ENCODE measurements around the gene CHCHD10. TPM values are rescaled to one million over a fixed set of nuclear protein-coding genes. Genes with fewer than 3 reads are reported as not detected.
A peak's percentile ranks its signal among the peaks of the same experiment; 100 is the strongest.

The CHCHD10 gene
- total and polyA plus RNA-seq, 9 donors: 36.7 to 78.7 (median 49.6) TPM

DNA sequence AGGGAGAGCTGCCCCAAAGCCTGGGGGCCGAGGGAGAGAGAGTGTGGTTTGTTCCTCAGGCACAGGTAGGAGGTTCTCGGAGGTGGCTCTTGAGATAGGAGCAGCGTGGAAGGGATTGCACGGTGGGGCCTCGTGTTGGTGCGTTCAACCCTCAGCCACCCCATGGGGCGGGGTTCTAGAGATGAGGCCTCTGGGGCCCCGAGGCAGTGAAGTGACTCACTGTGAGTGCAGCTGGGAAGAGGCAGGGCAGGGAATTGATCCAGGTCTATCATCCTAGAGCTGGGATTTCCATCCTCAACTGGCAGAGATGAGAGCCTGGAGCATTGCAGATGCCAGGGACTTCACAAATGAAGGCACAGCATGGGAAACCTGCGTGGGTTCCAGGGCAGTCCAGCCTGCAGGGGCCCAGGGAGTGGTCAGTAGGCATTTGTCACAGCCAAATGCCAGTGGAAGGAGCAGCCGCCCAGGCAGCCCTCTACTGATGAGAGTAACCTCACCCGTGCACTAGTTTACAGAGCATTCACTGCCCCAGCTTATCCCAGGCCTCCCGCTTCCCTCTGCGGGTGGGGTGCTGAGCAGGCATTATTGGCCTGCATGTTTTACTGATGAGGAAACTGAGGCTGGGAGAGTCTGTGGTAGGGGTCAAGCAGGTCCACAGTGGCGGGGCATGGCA is 13.9 kb upstream of the CHCHD10 start:
- Histone ChIP-seq H3K36me3 (ENCODE audit: control insufficient read depth, insufficient read depth, low read length) (peaks cover 7% of the 10 kb centered on the region), H3K4me3 (ENCODE audit: low read length) (no peak overlapping the region), H3K27me3 (ENCODE audit: control insufficient read depth, insufficient read depth, low read length) (no peaks in the 10 kb centered on the region), H3K27ac (ENCODE audit: low read length) (no peak overlapping the region), H3K9me3 (replicated peaks; ENCODE audit: control insufficient read depth, low read depth, low read length) (no peaks in the 10 kb centered on the region), H3K4me1 (ENCODE audit: control insufficient read depth, insufficient read depth, low read length) (peaks cover 36% of the 10 kb centered on the region)
- peak; percentile 66 for DNase-seq
- WGBS (ENCODE audit: insufficient coverage): 58% methylated on average over 12 of the region's 14 CpGs

DNA sequence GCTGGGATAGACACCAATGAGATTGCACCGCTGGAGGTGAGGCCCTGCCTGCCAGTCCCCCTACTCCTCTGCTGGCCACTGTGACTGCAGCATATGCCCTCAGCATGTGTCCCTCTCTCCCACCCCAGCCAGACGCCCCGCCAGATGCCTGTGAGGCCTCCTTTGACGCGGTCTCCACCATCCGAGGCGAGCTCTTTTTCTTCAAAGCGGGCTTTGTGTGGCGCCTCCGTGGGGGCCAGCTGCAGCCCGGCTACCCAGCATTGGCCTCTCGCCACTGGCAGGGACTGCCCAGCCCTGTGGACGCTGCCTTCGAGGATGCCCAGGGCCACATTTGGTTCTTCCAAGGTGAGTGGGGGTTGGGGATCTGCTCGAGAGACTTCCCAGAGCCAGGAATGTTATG is 13.3 kb upstream of the CHCHD10 start:
- DNase-seq: peak; percentile 46
- Histone ChIP-seq H3K4me3 (ENCODE audit: low read length) (no peak overlapping the region), H3K36me3 (ENCODE audit: control insufficient read depth, insufficient read depth, low read length) (peaks cover 7% of the 10 kb centered on the region), H3K27ac (ENCODE audit: low read length) (no peak overlapping the region), H3K9me3 (replicated peaks; ENCODE audit: control insufficient read depth, low read depth, low read length) (no peaks in the 10 kb centered on the region), H3K4me1 (ENCODE audit: control insufficient read depth, insufficient read depth, low read length) (peaks cover 34% of the 10 kb centered on the region), H3K27me3 (ENCODE audit: control insufficient read depth, insufficient read depth, low read length) (no peaks in the 10 kb centered on the region)
- 67% methylated on average over 12 of the region's 15 CpGs for WGBS (ENCODE audit: insufficient coverage)

DNA sequence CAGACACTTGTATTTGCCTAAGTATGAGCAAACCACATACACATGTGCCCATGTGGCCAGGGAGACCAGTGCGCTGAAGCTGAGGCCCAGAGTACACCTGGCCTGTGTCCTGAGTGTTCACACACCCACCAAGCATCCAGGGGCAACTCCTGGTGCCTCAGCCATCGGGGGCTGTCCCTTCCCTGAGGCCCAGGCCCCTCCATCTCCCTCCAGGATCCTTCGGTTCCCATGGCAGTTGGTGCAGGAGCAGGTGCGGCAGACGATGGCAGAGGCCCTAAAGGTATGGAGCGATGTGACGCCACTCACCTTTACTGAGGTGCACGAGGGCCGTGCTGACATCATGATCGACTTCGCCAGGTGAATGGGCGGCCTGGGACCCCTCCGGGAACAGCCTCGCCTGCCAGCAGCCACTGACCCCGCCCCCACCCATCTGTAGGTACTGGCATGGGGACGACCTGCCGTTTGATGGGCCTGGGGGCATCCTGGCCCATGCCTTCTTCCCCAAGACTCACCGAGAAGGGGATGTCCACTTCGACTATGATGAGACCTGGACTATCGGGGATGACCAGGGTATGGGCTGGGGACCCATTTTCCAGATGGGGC is 12.5 kb upstream of the CHCHD10 start:
- 88% methylated on average over 19 of the region's 20 CpGs for WGBS (ENCODE audit: insufficient coverage)
- H3K9me3 ChIP-seq (replicated peaks; ENCODE audit: control insufficient read depth, low read depth, low read length): no peaks in the 10 kb centered on the region
- DNase-seq: no peak
- no peaks in the 10 kb centered on the region for H3K27me3 ChIP-seq (ENCODE audit: control insufficient read depth, insufficient read depth, low read length)
- no peak overlapping the region for H3K27ac ChIP-seq (ENCODE audit: low read length)
- peaks cover 34% of the 10 kb centered on the region for H3K4me1 ChIP-seq (ENCODE audit: control insufficient read depth, insufficient read depth, low read length)
- H3K4me3 ChIP-seq (ENCODE audit: low read length): no peak overlapping the region
- H3K36me3 ChIP-seq (ENCODE audit: control insufficient read depth, insufficient read depth, low read length): peaks cover 7% of the 10 kb centered on the region

DNA sequence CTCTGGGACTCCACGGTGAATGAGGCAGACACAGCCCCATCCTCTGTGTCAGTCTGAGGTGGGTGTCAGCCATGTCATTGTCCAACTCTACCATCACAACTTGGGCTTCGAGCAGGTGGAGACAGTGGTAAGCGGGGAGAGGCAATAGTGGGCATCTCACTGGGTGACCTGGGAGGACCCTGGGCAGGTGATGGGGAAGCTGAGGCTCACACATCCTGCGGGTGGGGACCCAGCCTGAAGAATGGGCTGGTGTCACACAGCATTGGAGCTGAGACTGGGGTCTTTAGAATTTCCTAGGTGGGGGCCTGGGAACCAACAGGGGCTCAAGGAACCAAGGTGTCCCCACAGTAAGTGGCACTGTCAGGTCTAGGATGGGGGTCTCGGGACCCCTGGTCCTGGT is 12.0 kb upstream of the CHCHD10 start:
- DNase-seq: no peak
- Histone ChIP-seq H3K4me1 (ENCODE audit: control insufficient read depth, insufficient read depth, low read length) (peaks cover 39% of the 10 kb centered on the region), H3K36me3 (ENCODE audit: control insufficient read depth, insufficient read depth, low read length) (peaks cover 7% of the 10 kb centered on the region), H3K4me3 (ENCODE audit: low read length) (no peak overlapping the region), H3K27ac (ENCODE audit: low read length) (no peak overlapping the region), H3K27me3 (ENCODE audit: control insufficient read depth, insufficient read depth, low read length) (no peaks in the 10 kb centered on the region), H3K9me3 (replicated peaks; ENCODE audit: control insufficient read depth, low read depth, low read length) (no peaks in the 10 kb centered on the region)
- 95% methylated on average over 5 of the region's 5 CpGs for WGBS (ENCODE audit: insufficient coverage)

DNA sequence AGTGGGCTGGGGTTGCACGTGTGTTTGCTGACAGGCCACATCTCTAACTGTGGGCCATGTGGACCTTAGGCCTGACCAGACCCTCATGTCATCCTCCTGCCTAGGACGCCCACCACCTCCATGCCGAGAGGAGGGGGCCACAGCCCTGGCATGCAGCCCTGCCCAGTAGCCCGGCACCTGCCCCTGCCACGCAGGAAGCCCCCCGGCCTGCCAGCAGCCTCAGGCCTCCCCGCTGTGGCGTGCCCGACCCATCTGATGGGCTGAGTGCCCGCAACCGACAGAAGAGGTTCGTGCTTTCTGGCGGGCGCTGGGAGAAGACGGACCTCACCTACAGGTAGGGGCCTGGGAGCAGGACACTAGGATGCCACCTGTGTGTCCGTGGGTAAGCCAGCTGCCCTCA is 11.3 kb upstream of the CHCHD10 start:
- H3K36me3 ChIP-seq (ENCODE audit: control insufficient read depth, insufficient read depth, low read length): peaks cover 7% of the 10 kb centered on the region
- no peak for DNase-seq
- no peaks in the 10 kb centered on the region for H3K9me3 ChIP-seq (replicated peaks; ENCODE audit: control insufficient read depth, low read depth, low read length)
- 85% methylated on average over 16 of the region's 16 CpGs for whole genome bisulfite sequencing (ENCODE audit: insufficient coverage)
- no peak overlapping the region for H3K4me3 ChIP-seq (ENCODE audit: low read length)
- no peaks in the 10 kb centered on the region for H3K27me3 ChIP-seq (ENCODE audit: control insufficient read depth, insufficient read depth, low read length)
- peaks cover 45% of the 10 kb centered on the region for H3K4me1 ChIP-seq (ENCODE audit: control insufficient read depth, insufficient read depth, low read length)
- H3K27ac ChIP-seq (ENCODE audit: low read length): no peak overlapping the region

DNA sequence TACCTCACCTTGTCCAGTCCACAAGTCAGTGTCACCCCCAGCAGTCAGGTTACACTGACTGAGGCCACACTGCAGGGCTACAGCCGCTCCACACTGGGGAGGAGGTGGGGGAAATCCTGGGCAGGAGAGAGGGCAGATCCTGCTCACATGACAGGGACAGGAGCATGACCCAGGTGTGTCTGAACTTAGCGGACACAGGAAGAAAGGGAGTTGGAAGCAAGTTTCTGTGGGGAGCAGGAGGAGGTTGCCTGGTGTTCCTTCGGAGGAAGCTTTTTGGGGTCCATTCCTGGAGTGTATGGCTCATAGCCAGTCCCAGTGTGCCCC is 10.8 kb upstream of the CHCHD10 start:
- Histone ChIP-seq H3K27me3 (ENCODE audit: control insufficient read depth, insufficient read depth, low read length) (no peaks in the 10 kb centered on the region), H3K4me1 (ENCODE audit: control insufficient read depth, insufficient read depth, low read length) (peaks cover 50% of the 10 kb centered on the region), H3K4me3 (ENCODE audit: low read length) (no peak overlapping the region), H3K36me3 (ENCODE audit: control insufficient read depth, insufficient read depth, low read length) (peaks cover 6% of the 10 kb centered on the region), H3K9me3 (replicated peaks; ENCODE audit: control insufficient read depth, low read depth, low read length) (no peaks in the 10 kb centered on the region), H3K27ac (ENCODE audit: low read length) (no peak overlapping the region)
- no peak for DNase-seq
- WGBS (ENCODE audit: insufficient coverage): 74% methylated on average over 2 of the region's 3 CpGs

DNA sequence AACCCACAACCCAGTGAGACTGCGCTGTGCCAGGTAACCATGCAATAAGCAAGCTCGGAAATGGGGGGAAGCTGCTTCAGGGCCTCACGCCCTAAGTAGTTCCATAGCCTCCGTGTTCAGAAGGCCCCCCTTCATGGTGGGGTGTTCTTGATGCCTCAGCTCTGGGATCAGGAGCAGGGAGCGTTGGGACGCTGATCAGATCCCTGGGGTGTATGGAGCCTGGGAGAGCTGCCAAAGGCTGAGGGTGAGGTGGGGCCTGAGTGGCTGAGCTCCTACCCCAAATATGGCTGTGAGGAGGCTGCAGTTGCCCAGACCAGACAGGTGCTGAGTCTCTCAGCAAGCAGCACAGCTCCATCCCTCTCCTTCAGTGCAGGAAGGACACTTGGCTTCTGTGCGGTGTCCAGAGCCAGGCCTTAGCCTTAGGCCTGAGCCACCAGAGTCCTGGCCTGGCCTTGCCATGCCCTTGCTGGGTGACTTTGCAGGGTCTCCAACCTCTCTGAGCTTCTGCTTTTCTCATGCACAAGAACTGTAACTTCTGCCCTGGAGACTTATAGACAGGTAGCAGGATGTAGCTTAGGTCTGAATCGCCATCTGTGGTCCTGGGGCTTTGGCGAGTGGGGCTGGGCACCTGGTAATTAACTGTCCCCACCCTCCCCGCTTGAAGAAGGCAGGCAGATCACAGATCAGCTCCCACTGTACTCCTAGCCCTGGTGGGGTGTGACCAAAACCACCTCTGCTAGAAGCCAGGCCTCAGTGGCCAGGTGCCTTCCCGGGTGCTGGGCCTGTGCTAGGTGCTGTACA is 10.2 kb upstream of the CHCHD10 start:
- WGBS (ENCODE audit: insufficient coverage): 84% methylated on average over 7 of the region's 11 CpGs
- peaks cover 3% of the 10 kb centered on the region for H3K27me3 ChIP-seq (ENCODE audit: control insufficient read depth, insufficient read depth, low read length)
- H3K4me1 ChIP-seq (ENCODE audit: control insufficient read depth, insufficient read depth, low read length): peaks cover 56% of the 10 kb centered on the region
- H3K9me3 ChIP-seq (replicated peaks; ENCODE audit: control insufficient read depth, low read depth, low read length): no peaks in the 10 kb centered on the region
- no peak overlapping the region for H3K27ac ChIP-seq (ENCODE audit: low read length)
- no peak for DNase-seq
- peaks cover 2% of the 10 kb centered on the region for H3K36me3 ChIP-seq (ENCODE audit: control insufficient read depth, insufficient read depth, low read length)
- H3K4me3 ChIP-seq (ENCODE audit: low read length): no peak overlapping the region

DNA sequence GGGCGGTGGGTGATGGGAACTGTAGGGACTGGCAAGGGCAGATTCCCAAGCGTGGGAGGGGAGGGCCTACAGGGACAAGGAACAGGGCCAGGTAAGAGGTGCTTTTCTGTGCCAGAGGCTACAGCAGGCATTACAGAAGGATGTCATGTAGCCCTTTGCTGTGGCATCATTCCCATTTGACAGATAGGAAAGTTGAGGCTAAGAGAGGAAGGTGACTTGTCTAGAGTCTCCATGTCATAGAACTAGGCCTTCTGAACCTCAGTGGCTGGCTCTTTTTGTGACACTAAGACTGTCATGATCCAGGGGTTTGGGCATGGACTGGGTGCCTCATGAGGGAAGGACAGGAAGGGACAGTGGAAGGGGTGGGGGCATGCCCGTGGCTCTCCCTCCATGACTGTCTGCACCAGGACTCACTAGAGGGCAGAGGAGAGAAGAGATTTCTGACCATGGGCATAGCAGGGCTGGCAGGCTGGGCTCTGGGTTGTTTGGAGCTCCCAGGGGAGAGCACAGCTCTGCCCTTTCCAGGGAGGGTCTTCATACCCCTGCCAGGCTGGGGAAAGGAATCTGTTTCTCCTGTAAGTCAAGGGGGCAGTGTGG is 8.1 kb upstream of the CHCHD10 start:
- WGBS (ENCODE audit: insufficient coverage): 90% methylated on average over 2 of the region's 3 CpGs
- Histone ChIP-seq H3K4me3 (ENCODE audit: low read length) (no peak overlapping the region), H3K9me3 (replicated peaks; ENCODE audit: control insufficient read depth, low read depth, low read length) (no peaks in the 10 kb centered on the region), H3K36me3 (ENCODE audit: control insufficient read depth, insufficient read depth, low read length) (no peaks in the 10 kb centered on the region), H3K4me1 (ENCODE audit: control insufficient read depth, insufficient read depth, low read length) (peaks cover 49% of the 10 kb centered on the region), H3K27me3 (ENCODE audit: control insufficient read depth, insufficient read depth, low read length) (peaks cover 6% of the 10 kb centered on the region), H3K27ac (ENCODE audit: low read length) (no peak overlapping the region)
- DNase-seq: no peak

DNA sequence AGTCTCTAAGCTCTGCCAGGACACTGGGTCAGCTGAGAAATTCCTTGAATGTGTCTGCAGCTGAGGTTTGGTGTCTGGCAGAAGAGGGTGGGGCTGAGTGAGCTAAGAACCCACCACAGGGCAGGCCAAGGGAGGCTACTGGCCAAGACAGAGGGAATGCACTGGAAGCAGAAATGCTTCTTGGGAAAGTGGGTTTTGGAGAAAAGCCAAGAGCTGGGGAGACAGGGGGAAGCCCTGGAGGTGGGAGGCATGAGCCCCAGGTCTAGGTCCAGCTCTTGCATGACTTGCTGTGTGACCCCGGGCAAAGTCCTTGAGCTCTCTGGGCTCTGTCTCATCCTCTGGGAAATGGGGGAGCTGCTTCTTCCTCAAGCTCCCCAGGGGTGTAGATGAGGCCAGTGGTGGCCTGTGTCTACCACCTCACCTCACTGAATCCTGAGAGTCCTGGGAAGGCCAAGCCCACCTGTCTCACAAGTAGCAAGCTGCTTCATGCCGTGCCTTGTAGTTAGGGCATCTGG is 7.2 kb upstream of the CHCHD10 start:
- H3K36me3 ChIP-seq (ENCODE audit: control insufficient read depth, insufficient read depth, low read length): no peaks in the 10 kb centered on the region
- DNase-seq: peak; percentile 41
- peaks cover 6% of the 10 kb centered on the region for H3K27me3 ChIP-seq (ENCODE audit: control insufficient read depth, insufficient read depth, low read length)
- no CpG with 5 or more reads among the region's 2 CpGs for WGBS (ENCODE audit: insufficient coverage)
- peaks cover 43% of the 10 kb centered on the region for H3K4me1 ChIP-seq (ENCODE audit: control insufficient read depth, insufficient read depth, low read length)
- no peak overlapping the region for H3K27ac ChIP-seq (ENCODE audit: low read length)
- no peaks in the 10 kb centered on the region for H3K9me3 ChIP-seq (replicated peaks; ENCODE audit: control insufficient read depth, low read depth, low read length)
- H3K4me3 ChIP-seq (ENCODE audit: low read length): no peak overlapping the region
